IMR-90 (cell line): ENCODE results near the gene KLHDC7B. TPM values are rescaled to one million over a fixed set of nuclear protein-coding genes. Genes with fewer than 3 reads are reported as not detected.

Source experiments
- ATAC-seq: fragments of 200-7000 bp; cut with Tn5 transposase; 2 replicates; pipeline ENCODE4 v1.9.1; 2020; ENCODE audit warnings: low read depth, mild to moderate bottlenecking, moderate library complexity
- BruUV-seq: library from RNA; stranded (reverse); fragments of 400-500 nt; replicated peaks from 2 replicates; lab custom pipeline; 2021; lab: Mats Ljungman, UMichigan
- CTCF ChIA-PET: fragments of 300-600 bp; formaldehyde crosslinking; extraction: SDS; loops from one replicate; lab custom pipeline; 2021; ENCODE audit warnings: antibody characterized with exemption; lab: Yijun Ruan, JAX
- POLR2A ChIA-PET: fragments of 300-600 bp; sonication (Branson Sonifier 250); formaldehyde crosslinking; loops from one replicate; lab custom pipeline; 2022; ENCODE audit warnings: antibody characterized with exemption; ENCODE audit not compliant: unreplicated experiment; lab: Charles Lee
- DNase-seq: peaks from one replicate; pipeline ENCODE4 v3.0.0; 2013
- H2AFZ ChIP-seq: replicated peaks from 2 replicates; pipeline ENCODE3; 2013; ENCODE audit warnings: low read length, mild to moderate bottlenecking; ENCODE audit not compliant: poor library complexity
- H2AK5ac ChIP-seq: 2 replicates; pipeline ENCODE4 v1.6.1; 2013; ENCODE audit warnings: low read depth, low read length, inconsistent platforms
- H2AK9ac ChIP-seq: replicated peaks from 2 replicates; pipeline ENCODE3; 2013; ENCODE audit warnings: mild to moderate bottlenecking, low read depth, low read length, moderate library complexity; ENCODE audit not compliant: poor library complexity
- H2BK120ac ChIP-seq: 2 replicates; pipeline ENCODE4 v1.6.1; 2013; ENCODE audit warnings: low read depth, low read length, inconsistent platforms
- H2BK15ac ChIP-seq: 3 replicates; pipeline ENCODE4 v1.6.1; 2013; ENCODE audit warnings: low read depth, low read length, inconsistent platforms
- H2BK20ac ChIP-seq: 2 replicates; pipeline ENCODE4 v1.6.1; 2013; ENCODE audit warnings: low read depth, mild to moderate bottlenecking, inconsistent platforms, low read length, moderate library complexity
- H2BK5ac ChIP-seq: 2 replicates; pipeline ENCODE4 v1.6.1; 2013; ENCODE audit warnings: mild to moderate bottlenecking, low read depth, low read length, inconsistent platforms; ENCODE audit not compliant: poor library complexity, severe bottlenecking
- H3K14ac ChIP-seq: replicated peaks from 2 replicates; pipeline ENCODE4 v1.6.1; 2013; ENCODE audit warnings: low read depth, low read length, inconsistent platforms
- H3K18ac ChIP-seq: 2 replicates; pipeline ENCODE4 v1.6.1; 2013; ENCODE audit warnings: low read depth, low read length, control low read depth
- H3K23ac ChIP-seq: 2 replicates; pipeline ENCODE4 v1.6.1; 2013; ENCODE audit warnings: low read depth, low read length, inconsistent platforms
- H3K27ac ChIP-seq: 2 replicates; pipeline ENCODE4 v1.5.1; 2013; ENCODE audit warnings: mild to moderate bottlenecking, control low read depth, low read length; ENCODE audit not compliant: insufficient read depth
- H3K27me3 ChIP-seq: 2 replicates; pipeline ENCODE4 v1.6.1; 2013; ENCODE audit warnings: low read length; ENCODE audit not compliant: control insufficient read depth, insufficient read depth
- H3K36me3 ChIP-seq: 2 replicates; pipeline ENCODE4 v1.6.1; 2013; ENCODE audit warnings: low read length, mixed read lengths; ENCODE audit not compliant: control insufficient read depth, insufficient read depth
- H3K4ac ChIP-seq: 2 replicates; pipeline ENCODE4 v1.6.1; 2013; ENCODE audit warnings: low read depth, low read length, inconsistent platforms
- H3K4me1 ChIP-seq: 2 replicates; pipeline ENCODE4 v1.6.1; 2013; ENCODE audit warnings: low read length, mixed read lengths; ENCODE audit not compliant: control insufficient read depth, insufficient read depth
- H3K4me2 ChIP-seq: 2 replicates; pipeline ENCODE4 v1.6.1; 2013; ENCODE audit warnings: low read depth, mild to moderate bottlenecking, control low read depth, low read length, moderate library complexity
- H3K4me3 ChIP-seq: 2 replicates; pipeline ENCODE4 v1.5.1; 2013; ENCODE audit warnings: low read depth, mild to moderate bottlenecking, control low read depth, low read length, moderate library complexity; ENCODE audit not compliant: insufficient read depth
- H3K56ac ChIP-seq: 2 replicates; pipeline ENCODE4 v1.6.1; 2013; ENCODE audit warnings: low read length, inconsistent platforms; ENCODE audit not compliant: insufficient read depth; ENCODE audit errors: extremely low read depth
- H3K79me1 ChIP-seq, 2 experiments: 2 replicates each; pipeline ENCODE4 v1.6.1; 2013; ENCODE audit warnings: low read length in 2 of 2, inconsistent platforms in 1 of 2, low read depth in 1 of 2
- H3K9ac ChIP-seq: 2 replicates; pipeline ENCODE4 v1.6.1; 2013; ENCODE audit warnings: low read depth, low read length, control low read depth
- H3K9me1 ChIP-seq: 2 replicates; pipeline ENCODE4 v1.6.1; 2013; ENCODE audit warnings: low read length, inconsistent platforms; ENCODE audit not compliant: insufficient read depth
- H3K9me3 ChIP-seq: 2 replicates; pipeline ENCODE4 v1.6.1; 2013; ENCODE audit warnings: low read length; ENCODE audit not compliant: control insufficient read depth, insufficient read depth
- H4K20me1 ChIP-seq: 2 replicates; pipeline ENCODE4 v1.6.1; 2013; ENCODE audit warnings: low read length, inconsistent platforms; ENCODE audit not compliant: insufficient read depth
- H4K5ac ChIP-seq: 2 replicates; pipeline ENCODE4 v1.6.1; 2013; ENCODE audit warnings: mild to moderate bottlenecking, low read depth, low read length, control low read depth
- H4K8ac ChIP-seq, 2 experiments: 2 replicates each; pipeline ENCODE4 v1.6.1; 2013; ENCODE audit warnings: low read depth in 2 of 2, low read length in 2 of 2, control low read depth in 1 of 2, inconsistent platforms in 1 of 2
- H4K91ac ChIP-seq: 2 replicates; pipeline ENCODE4 v1.6.1; 2013; ENCODE audit warnings: low read depth, low read length, inconsistent platforms; ENCODE audit not compliant: insufficient read depth
- BHLHE40 ChIP-seq: fragments of 150-350 bp; IDR thresholded peaks from 2 replicates; pipeline ENCODE4 v1.6.1; 2016; ENCODE audit warnings: mild to moderate bottlenecking, low read depth, low read length
- CEBPB ChIP-seq: IDR thresholded peaks from 2 replicates; pipeline ENCODE4 v1.6.1; 2012; ENCODE audit warnings: low read depth, low read length, improper control_type of control experiment
- CHD1 ChIP-seq: IDR thresholded peaks from 2 replicates; pipeline ENCODE4 v1.6.1; 2012; ENCODE audit warnings: low read depth, low read length, improper control_type of control experiment
- CTCF ChIP-seq: conservative IDR thresholded peaks from 2 replicates; pipeline ENCODE4 v1.5.1; 2012; ENCODE audit warnings: mild to moderate bottlenecking, low read depth, low read length, improper control_type of control experiment
- FOS ChIP-seq: fragments of 150-350 bp; IDR thresholded peaks from 2 replicates; pipeline ENCODE4 v1.6.1; 2016; ENCODE audit warnings: low read depth, low read length
- MAFK ChIP-seq: IDR thresholded peaks from 2 replicates; pipeline ENCODE4 v1.6.1; 2012; ENCODE audit warnings: low read depth, low read length, improper control_type of control experiment
- MAZ ChIP-seq: IDR thresholded peaks from 2 replicates; pipeline ENCODE4 v1.6.1; 2012; ENCODE audit warnings: low read depth, mild to moderate bottlenecking, low read length, improper control_type of control experiment, moderate library complexity, borderline replicate concordance
- MXI1 ChIP-seq: IDR thresholded peaks from 2 replicates; pipeline ENCODE4 v1.6.1; 2012; ENCODE audit warnings: low read depth, mild to moderate bottlenecking, low read length, moderate library complexity, borderline replicate concordance
- NFE2L2 ChIP-seq: fragments of 150-350 bp; IDR thresholded peaks from 2 replicates; pipeline ENCODE4 v1.6.1; 2016; ENCODE audit warnings: low read depth, mild to moderate bottlenecking, low read length
- POLR2A ChIP-seq: IDR thresholded peaks from 2 replicates; pipeline ENCODE4 v1.6.1; 2012; ENCODE audit warnings: mild to moderate bottlenecking, low read depth, low read length
- RAD21 ChIP-seq: IDR thresholded peaks from 2 replicates; pipeline ENCODE4 v1.6.1; 2012; ENCODE audit warnings: low read length, improper control_type of control experiment
- RCOR1 ChIP-seq: IDR thresholded peaks from 2 replicates; pipeline ENCODE4 v1.6.1; 2012; ENCODE audit warnings: mild to moderate bottlenecking, low read length, improper control_type of control experiment; ENCODE audit not compliant: insufficient replicate concordance
- RFX5 ChIP-seq: IDR thresholded peaks from 2 replicates; pipeline ENCODE4 v1.8.0; 2012; ENCODE audit warnings: low read depth, mild to moderate bottlenecking, low read length, moderate library complexity
- SMC3 ChIP-seq: fragments of 150-350 bp; IDR thresholded peaks from 2 replicates; pipeline ENCODE4 v1.6.1; 2016; ENCODE audit warnings: low read depth, mild to moderate bottlenecking, antibody characterized with exemption, low read length, moderate library complexity
- USF2 ChIP-seq: fragments of 150-350 bp; IDR thresholded peaks from 2 replicates; pipeline ENCODE4 v1.6.1; 2017; ENCODE audit warnings: mild to moderate bottlenecking, antibody characterized with exemption, low read length, low read depth
- WGBS, 2 experiments: methylation state at CpG; one replicate each; pipeline versions ENCODE4 v1.1.5 to v1.1.7; 2013; ENCODE audit warnings: missing lambda C conversion rate in 2 of 2; ENCODE audit not compliant: insufficient read length in 1 of 2; ENCODE audit errors: extremely low coverage in 2 of 2; 5-methylcytosine and 5-hydroxymethylcytosine counted together
- dilution Hi-C: fragments of 300-500 bp; cut with HindIII; formaldehyde crosslinking; loops from one replicate; pipeline ENCODE4 v1.14.3; 2018; ENCODE audit warnings: low sequenced_read_pairs; ENCODE audit not compliant: unreplicated experiment
- in situ Hi-C: fragments of 300-500 bp; cut with MboI; formaldehyde crosslinking; loops from 3 replicates; pipeline ENCODE4 v1.14.3; 2019; ENCODE audit warnings: low sequenced_read_pairs, inconsistent platforms, mixed read lengths
- intact Hi-C: fragments of 100-400 bp; cut with micrococcal nuclease; formaldehyde crosslinking; loops from 2 replicates; pipeline ENCODE4 v1.10.0; 2022
- polyA plus RNA-seq, 3 experiments: library from polyadenylated mRNA; depleted of rRNA; stranded (reverse); fragments of >200 nt; gene quantifications; 2 replicates each; pipeline ENCODE4 v1.2.3, GENCODE V29; 2012; ENCODE audit warnings: low replicate concordance in 1 of 3
- total RNA-seq: library from RNA; depleted of rRNA; stranded (reverse); fragments of >200 nt; gene quantifications from 2 replicates; pipeline ENCODE4 v1.2.3, GENCODE V29; 2012
- TF ChIP-seq, protein P1 (sequence below): fragments of 150-350 bp; IDR thresholded peaks from 2 replicates; pipeline ENCODE4 v1.6.1; 2016; ENCODE audit warnings: low read depth, mild to moderate bottlenecking, low read length, moderate library complexity, borderline replicate concordance

Gene KLHDC7B
- total and polyA plus RNA-seq, 2 of the 4 experiments (the other 2 are of a cell fraction) = 0.05 TPM; not detected in 1

DNA sequence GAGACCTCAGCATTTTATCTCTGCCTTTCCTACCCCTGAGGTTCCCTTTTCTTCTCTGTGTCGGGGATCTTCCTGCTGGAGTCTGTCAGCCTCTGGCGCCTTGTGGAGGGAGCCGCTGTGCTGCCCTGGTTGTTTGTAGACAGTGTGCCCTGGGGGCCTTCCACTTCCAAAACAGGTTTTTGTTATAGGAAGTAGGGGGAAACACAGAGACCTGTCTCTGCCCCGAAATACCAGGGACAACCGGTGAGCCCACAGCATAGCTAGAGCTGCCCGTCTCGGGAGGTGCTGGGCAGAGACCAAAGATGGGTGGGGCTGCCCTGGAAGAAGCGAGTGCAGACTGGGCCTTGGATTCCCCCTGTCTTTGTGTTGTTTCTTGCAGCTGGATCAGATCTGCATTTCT lies 29.6 kb upstream of the KLHDC7B start:
- ATAC-seq (no peak), DNase-seq (no peak)
- Histone ChIP-seq H2BK15ac (no peak overlapping the region), H4K91ac (no peak overlapping the region), H3K56ac (no peak overlapping the region), H2AFZ (no peak overlapping the region), H3K18ac (no peak overlapping the region), H2BK20ac (no peak overlapping the region), H3K9ac (no peak overlapping the region), H4K20me1 (peaks cover 4% of the 10 kb centered on the region), H2BK5ac (no peak overlapping the region), H3K23ac (no peak overlapping the region), H2BK120ac (no peak overlapping the region), H2AK5ac (no peak overlapping the region), H3K27me3 (no peaks in the 10 kb centered on the region), H3K9me1 (peaks cover 4% of the 10 kb centered on the region; the same call in 1 of the 2 replicates), H4K5ac (no peak overlapping the region), H3K36me3 (peaks cover 26% of the 10 kb centered on the region), H3K79me1 (peaks cover 30 to 42% of the 10 kb centered on the region in 2 experiments), H3K4ac (no peak overlapping the region), H3K27ac (no peak overlapping the region), H4K8ac (no peak overlapping the region), H3K4me1 (no peaks in the 10 kb centered on the region), H3K9me3 (no peaks in the 10 kb centered on the region), H3K14ac (no peak overlapping the region), H2AK9ac (no peak overlapping the region), H3K4me3 (no peak overlapping the region), H3K4me2 (no peak overlapping the region)
- BruUV-seq = no TSS peak
- intact Hi-C loops (no loop called here), in situ Hi-C loops (no loop called here), dilution Hi-C loops (no loop called here)
- ChIA-PET POLR2A (interaction anchor here (0.6 to 0.7 kb wide), 2 partner anchors 14 to 19 kb away, joined by 3 read pairs; partner anchors contain the start of gene TYMP), CTCF (no interaction called here)
- TF ChIP-seq FOS = no peak
- no peak for TF ChIP-seq CHD1
- TF ChIP-seq CTCF = no peak
- TF ChIP-seq CEBPB = no peak
- TF ChIP-seq RFX5 = no peak
- TF ChIP-seq RAD21 = no peak
- no peak for TF ChIP-seq POLR2A
- no peak for TF ChIP-seq BHLHE40
- TF ChIP-seq MAZ = no peak
- TF ChIP-seq MAFK = no peak
- no peak for TF ChIP-seq NFE2L2
- TF ChIP-seq RCOR1 = no peak
- TF ChIP-seq, protein P1, sequence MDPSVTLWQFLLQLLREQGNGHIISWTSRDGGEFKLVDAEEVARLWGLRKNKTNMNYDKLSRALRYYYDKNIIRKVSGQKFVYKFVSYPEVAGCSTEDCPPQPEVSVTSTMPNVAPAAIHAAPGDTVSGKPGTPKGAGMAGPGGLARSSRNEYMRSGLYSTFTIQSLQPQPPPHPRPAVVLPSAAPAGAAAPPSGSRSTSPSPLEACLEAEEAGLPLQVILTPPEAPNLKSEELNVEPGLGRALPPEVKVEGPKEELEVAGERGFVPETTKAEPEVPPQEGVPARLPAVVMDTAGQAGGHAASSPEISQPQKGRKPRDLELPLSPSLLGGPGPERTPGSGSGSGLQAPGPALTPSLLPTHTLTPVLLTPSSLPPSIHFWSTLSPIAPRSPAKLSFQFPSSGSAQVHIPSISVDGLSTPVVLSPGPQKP = no peak
- no peak for TF ChIP-seq USF2
- no peak for TF ChIP-seq MXI1
- no peak for TF ChIP-seq SMC3
- 100% methylated on average over 5 of the region's 8 CpGs; no CpG with 5 or more reads in 1 of the 2 experiments for WGBS, 2 experiments
